Testis (tissue), 3 donors: ENCODE data around the gene AARS2. TPM values are rescaled to one million over a fixed set of nuclear protein-coding genes. Genes with fewer than 3 reads are reported as not detected.

Experiments used
- DNase-seq: peaks from one replicate; pipeline ENCODE4 v3.0.0-alpha.2; 2019
- H3K27ac ChIP-seq, 2 donors: fragments of 200-600 bp; sonication (generic); one replicate each; pipeline ENCODE4 v1.5.1; 2019
- H3K27me3 ChIP-seq: fragments of 200-600 bp; sonication (generic); one replicate; pipeline ENCODE4 v1.5.1; 2019
- H3K36me3 ChIP-seq: fragments of 200-600 bp; sonication (generic); one replicate; pipeline ENCODE4 v1.5.1; 2017; ENCODE audit warnings: low read depth; ENCODE audit errors: missing control alignments
- H3K4me1 ChIP-seq: fragments of 200-600 bp; sonication (generic); one replicate; pipeline ENCODE4 v1.5.1; 2019
- H3K4me3 ChIP-seq, 2 donors: fragments of 200-600 bp; sonication (generic); one replicate each; pipeline ENCODE4 v1.5.1; 2017 to 2019
- H3K9me3 ChIP-seq: fragments of 200-600 bp; sonication (generic); one replicate; pipeline ENCODE4 v1.5.1; 2017
- CTCF ChIP-seq, 3 experiments: fragments of 450-650 bp in 2 of 3; fragments of 200-600 bp in 1 of 3; sonication (generic) in 1 of 3; IDR thresholded peaks; one replicate each; pipeline ENCODE4 v1.5.1; 2016 to 2019; ENCODE audit warnings: antibody characterized with exemption in 3 of 3, mild to moderate bottlenecking in 2 of 3, moderate library complexity in 1 of 3
- POLR2A ChIP-seq: fragments of 450-650 bp; IDR thresholded peaks from one replicate; pipeline ENCODE4 v1.6.1; 2017; ENCODE audit warnings: antibody characterized with exemption, mild to moderate bottlenecking, moderate library complexity
- WGBS, 2 donors: methylation state at CpG; one replicate each; pipeline ENCODE4 v1.1.5; 2018; 5-methylcytosine and 5-hydroxymethylcytosine counted together
- intact Hi-C: fragments of 100-400 bp; cut with DNase I; formaldehyde crosslinking; loops from one replicate; pipeline ENCODE4 v1.15.1; 2023; ENCODE audit warnings: low total_unique reads
- microRNA counts, 2 donors: library from miRNA; unstranded; fragments of <30 nt; microRNA quantifications; one replicate each; lab custom pipeline; 2016
- polyA plus RNA-seq: library from polyadenylated mRNA; stranded (reverse); fragments of 350-450 nt; fragmentation: Illumina TruSeq; extraction: RNeasy Lipid Tissue Mini Kit (QIAGEN cat#74804); gene quantifications from one replicate; pipeline ENCODE4 v1.2.3, GENCODE V29; 2014; ENCODE audit warnings: low read depth, low replicate concordance; ENCODE audit not compliant: insufficient read depth
- total RNA-seq, 2 donors: library from RNA; depleted of rRNA; stranded (reverse); fragments of >200 nt; gene quantifications; one replicate each; pipeline ENCODE4 v1.2.3, GENCODE V29; 2016

AARS2 gene
- total and polyA plus RNA-seq, 3 donors from 2014 or later: 6.2 to 14.6 (median 13.4) TPM

GRCh38 chr6:44250718-44251123, 62.4 kb downstream of the AARS2 start:
- no peaks in the 10 kb centered on the region for H3K27me3 ChIP-seq
- intact Hi-C loops: no loop called here
- TF ChIP-seq POLR2A (no peak), CTCF (IDR thresholded peaks at IDR 0.05) (no peak)
- no peak for DNase-seq
- no peak overlapping the region for H3K4me3 ChIP-seq
- no peak overlapping the region for H3K27ac ChIP-seq
- H3K36me3 ChIP-seq: no peaks in the 10 kb centered on the region
- peaks cover 5% of the 10 kb centered on the region for H3K4me1 ChIP-seq
- 56 to 60% methylated on average over 3 of the region's 3 CpGs for WGBS, 2 donors
- no peaks in the 10 kb centered on the region for H3K9me3 ChIP-seq

GRCh38 chr6:44250067-44250717, 63.0 kb downstream of the AARS2 start:
- TF ChIP-seq CTCF (IDR thresholded peaks at IDR 0.05) (no peak), POLR2A (no peak)
- intact Hi-C loops: no loop called here
- Histone ChIP-seq H3K27me3 (no peaks in the 10 kb centered on the region), H3K36me3 (no peaks in the 10 kb centered on the region), H3K4me3 (no peak overlapping the region), H3K27ac (no peak overlapping the region), H3K4me1 (peaks cover 9% of the 10 kb centered on the region), H3K9me3 (no peaks in the 10 kb centered on the region)
- no peak for DNase-seq
- WGBS, 2 donors: 62 to 69% methylated on average over 6 of the region's 6 CpGs

MicroRNA genes within 50 kb of the gene (microRNA counts, 767-probe panel; counts per million panel counts)
- microRNA hsa-miR-4647 (lab: Ali Mortazavi, UCI): 0 to 152 counts per million in 2 donors

Other genes starting within 250 kb of the AARS2 start
- 10 to 100 TPM; 47.6 to 53.5 TPM for gene MRPL14, start 185.9 kb downstream of the AARS2 start, total RNA-seq
- gene MRPL14, start 185.9 kb downstream of the AARS2 start, polyA plus RNA-seq: 86.5 TPM
- 100 to 1,000 TPM; 139 to 170 TPM for gene TMEM63B, start 185.8 kb downstream of the AARS2 start, total RNA-seq
- gene TMEM63B, start 185.8 kb downstream of the AARS2 start, polyA plus RNA-seq: 79.0 TPM
- gene CAPN11, start 154.5 kb downstream of the AARS2 start, total RNA-seq: 10 to 100 TPM; 20.5 to 23.5 TPM
- 115 TPM for gene CAPN11, start 154.5 kb downstream of the AARS2 start, polyA plus RNA-seq
- gene MYMX, start 96.4 kb downstream of the AARS2 start, total RNA-seq: under 1 TPM in 1 of 2 donors, not detected in 1; 0.87 TPM
- 0.73 TPM for gene MYMX, start 96.4 kb downstream of the AARS2 start, polyA plus RNA-seq
- 10 to 100 TPM; 51.3 to 70.0 TPM for gene SLC29A1, start 89.8 kb downstream of the AARS2 start, total RNA-seq
- 41.2 TPM for gene SLC29A1, start 89.8 kb downstream of the AARS2 start, polyA plus RNA-seq
- 100 to 1,000 TPM; 480 to 610 TPM for gene HSP90AB1, start 66.2 kb downstream of the AARS2 start, total RNA-seq
- gene HSP90AB1, start 66.2 kb downstream of the AARS2 start, polyA plus RNA-seq: 602 TPM
- gene SLC35B2, start 55.8 kb downstream of the AARS2 start, total RNA-seq: 10 to 100 TPM; 42.4 to 49.8 TPM
- 32.1 TPM for gene SLC35B2, start 55.8 kb downstream of the AARS2 start, polyA plus RNA-seq
- gene NFKBIE, start 47.8 kb downstream of the AARS2 start, total RNA-seq: 10 to 100 TPM; 18.3 to 29.2 TPM
- gene NFKBIE, start 47.8 kb downstream of the AARS2 start, polyA plus RNA-seq: 13.1 TPM
- gene TMEM151B, start 42.9 kb downstream of the AARS2 start, total RNA-seq: 1 to 10 TPM; 1.6 to 2.8 TPM
- 1.3 TPM for gene TMEM151B, start 42.9 kb downstream of the AARS2 start, polyA plus RNA-seq
- 10 to 100 TPM; 10.7 to 13.1 TPM for gene SPATS1, start 29.3 kb upstream of the AARS2 start, total RNA-seq
- 51.7 TPM for gene SPATS1, start 29.3 kb upstream of the AARS2 start, polyA plus RNA-seq
- gene CDC5L, start 74.4 kb upstream of the AARS2 start, total RNA-seq: 10 to 100 TPM; 20.3 to 20.5 TPM
- gene CDC5L, start 74.4 kb upstream of the AARS2 start, polyA plus RNA-seq: 19.7 TPM